ENCODE data around the gene SMIM38.

The SMIM38 gene

GRCh38 chr11:69186316-69187260 lies 30.9 kb downstream of the SMIM38 start:
- no peak for DNase-seq (ENCODE audit: low read depth)

DNA sequence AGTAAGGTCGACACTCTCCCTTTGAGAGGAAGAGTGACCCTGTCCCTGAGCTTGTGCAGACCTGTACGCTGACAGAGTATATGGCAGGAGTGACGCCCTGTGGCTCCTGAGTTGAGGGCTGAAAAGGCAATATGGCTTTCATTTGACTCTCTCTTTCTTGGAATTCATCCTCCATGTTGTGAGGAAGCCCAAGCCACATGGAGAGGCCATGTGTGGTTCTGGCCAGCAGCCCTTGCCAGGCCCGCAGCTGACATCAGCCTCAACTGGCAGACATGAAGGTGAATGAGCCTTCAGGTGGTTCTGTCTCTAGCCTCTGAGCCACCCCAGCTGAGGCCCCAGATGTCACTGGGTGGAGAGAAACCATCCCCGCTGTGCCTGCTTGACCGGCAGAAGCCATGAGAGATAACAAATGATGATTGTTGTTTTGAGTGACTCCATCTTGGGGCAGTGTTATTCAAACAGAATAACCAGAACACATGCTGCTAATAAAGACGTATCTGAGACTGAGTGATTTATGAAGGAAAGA lies 31.9 kb downstream of the SMIM38 start:
- DNase-seq (ENCODE audit: low read depth), result no peak

- DNase-seq (ENCODE audit: low read depth), result no peak
Measured at GRCh38 chr11:69189059-69189458, 33.3 kb downstream of the SMIM38 start.

- DNase-seq (ENCODE audit: low read depth), result no peak
Measured at GRCh38 chr11:69190796-69191536, 35.2 kb downstream of the SMIM38 start.

DNA sequence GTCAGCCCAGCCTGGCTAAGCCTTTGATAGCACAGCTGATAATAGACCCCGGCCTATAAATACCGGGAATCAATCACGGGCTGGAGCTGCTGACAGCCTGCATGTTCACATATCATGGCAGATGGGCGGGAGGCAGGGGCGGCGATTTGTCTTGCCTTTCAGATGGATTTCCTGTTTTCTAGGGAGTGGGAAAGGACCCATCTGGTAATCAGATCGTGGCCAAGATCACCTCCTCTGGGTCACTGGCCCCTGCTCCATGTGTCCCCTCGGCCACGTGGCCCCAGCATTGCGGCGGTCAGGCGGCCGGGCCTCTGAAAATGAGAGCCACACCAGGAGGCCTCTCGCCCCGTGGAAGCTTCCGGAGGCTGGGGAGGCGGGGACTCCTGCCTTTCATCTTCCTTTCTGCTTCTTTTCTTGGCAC lies 36.6 kb downstream of the SMIM38 start:
- DNase-seq (ENCODE audit: low read depth), result no peak

GRCh38 chr11:69193151-69193550 lies 37.4 kb downstream of the SMIM38 start:
- no peak for DNase-seq (ENCODE audit: low read depth)

GRCh38 chr11:69193629-69194028 lies 37.9 kb downstream of the SMIM38 start:
- DNase-seq (ENCODE audit: low read depth), result no peak

GRCh38 chr11:69194396-69194795 lies 38.7 kb downstream of the SMIM38 start:
- DNase-seq (ENCODE audit: low read depth), result no peak

DNA sequence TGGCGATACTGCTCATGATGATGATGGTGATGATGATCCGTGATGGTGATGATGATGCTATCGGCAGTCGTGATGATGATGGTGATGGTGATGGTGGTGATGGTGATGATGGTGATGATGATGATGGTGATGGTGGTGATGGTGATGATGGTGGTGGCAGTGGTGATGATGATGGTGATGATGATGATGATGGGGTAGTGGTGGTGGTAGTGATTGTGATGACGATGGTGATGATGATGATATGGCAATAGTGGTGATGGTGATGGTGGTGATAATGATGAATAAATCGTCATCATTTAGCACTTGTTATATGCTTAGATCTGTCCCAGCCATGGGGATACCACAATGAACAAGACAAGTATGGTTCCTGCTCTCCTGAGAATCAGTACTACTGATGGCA lies 39.2 kb downstream of the SMIM38 start:
- DNase-seq (ENCODE audit: low read depth), result no peak

DNA sequence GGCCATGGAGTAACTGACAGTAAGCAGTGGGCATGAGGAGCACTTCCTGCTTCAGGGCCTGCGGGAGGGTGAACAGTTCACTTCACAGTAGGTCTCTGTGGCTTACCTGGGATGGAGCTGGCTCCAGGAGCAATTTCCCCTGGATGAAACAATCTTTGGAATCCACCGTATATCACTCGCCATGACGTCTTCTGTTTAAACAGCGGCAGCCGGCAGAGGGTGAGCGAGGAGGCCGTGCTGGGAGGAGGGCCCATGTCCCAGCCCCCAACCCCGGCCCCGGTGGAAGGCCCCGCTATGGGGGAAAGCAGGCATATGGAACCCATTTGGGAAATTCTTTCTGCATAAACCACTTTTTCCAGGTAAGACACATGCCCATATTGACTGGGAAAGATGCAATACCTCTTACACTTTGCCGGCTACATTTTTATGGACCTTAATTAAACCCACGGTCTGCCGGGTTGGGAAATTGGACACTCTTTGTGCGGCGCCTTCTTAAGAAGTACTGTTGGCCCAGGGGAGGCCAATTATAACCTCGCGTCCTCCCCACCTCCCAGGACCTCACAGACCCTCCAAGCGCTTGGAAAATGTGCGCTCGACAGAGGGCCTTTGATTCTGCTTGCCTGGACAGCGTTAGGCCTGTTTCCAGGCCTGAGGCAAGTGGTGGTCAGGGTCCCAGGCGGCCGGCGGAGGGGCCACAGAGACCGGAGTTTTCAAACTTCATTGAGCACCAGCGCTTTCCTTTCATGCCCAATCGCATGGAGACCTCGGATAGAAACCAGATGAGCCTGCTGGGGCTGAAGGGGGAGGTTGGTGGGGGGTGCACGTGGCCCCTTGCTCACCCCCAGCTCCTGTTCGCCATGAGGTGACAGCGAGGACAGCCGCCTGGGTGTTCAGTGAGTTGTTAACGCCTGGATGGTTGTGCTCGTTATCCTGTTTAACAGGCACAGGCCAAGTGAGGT lies 40.4 kb downstream of the SMIM38 start:
- no peak for DNase-seq (ENCODE audit: low read depth)

DNA sequence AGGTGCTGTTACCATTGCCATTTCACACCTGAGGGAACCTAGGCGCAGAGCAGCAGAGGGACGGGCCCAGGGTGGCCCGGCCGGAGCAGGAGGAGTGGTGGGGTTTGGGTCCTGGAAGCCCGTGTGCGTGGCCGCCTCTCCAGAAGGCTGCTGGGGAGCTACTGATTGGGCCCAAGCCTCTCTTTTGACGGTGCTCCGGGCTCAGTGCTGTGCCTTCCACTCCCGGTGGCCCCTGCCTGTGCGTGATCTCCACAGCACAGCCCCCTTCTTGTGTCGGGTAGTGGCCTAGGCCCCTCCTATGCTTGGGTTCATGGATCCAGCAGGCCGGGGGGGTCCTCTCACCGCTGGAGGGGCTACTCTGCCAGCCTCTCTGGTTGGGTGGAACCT lies 41.0 kb downstream of the SMIM38 start:
- no peak for DNase-seq (ENCODE audit: low read depth)

- no peak for DNase-seq (ENCODE audit: low read depth)
Measured at GRCh38 chr11:69198891-69199582, 43.3 kb downstream of the SMIM38 start.

GRCh38 chr11:69199583-69200315 lies 44.0 kb downstream of the SMIM38 start:
- DNase-seq (ENCODE audit: low read depth), result no peak

GRCh38 chr11:69200331-69201065 lies 44.8 kb downstream of the SMIM38 start:
- no peak for DNase-seq (ENCODE audit: low read depth)

DNA sequence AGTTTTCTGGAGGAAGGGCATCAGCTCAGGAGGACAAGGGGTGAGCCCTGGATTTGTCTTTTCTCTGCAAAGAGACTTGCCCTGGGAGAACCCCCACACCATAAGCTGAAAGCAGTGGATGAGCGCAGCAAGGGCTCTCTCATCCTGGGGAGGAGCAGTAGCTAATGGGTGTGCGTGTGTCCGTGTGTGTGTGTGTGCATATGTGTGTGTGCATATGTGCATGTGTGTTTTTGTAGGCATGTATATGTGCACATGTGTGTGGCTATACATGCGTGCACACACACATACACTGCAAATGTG lies 45.3 kb downstream of the SMIM38 start:
- DNase-seq (ENCODE audit: low read depth), result no peak

DNA sequence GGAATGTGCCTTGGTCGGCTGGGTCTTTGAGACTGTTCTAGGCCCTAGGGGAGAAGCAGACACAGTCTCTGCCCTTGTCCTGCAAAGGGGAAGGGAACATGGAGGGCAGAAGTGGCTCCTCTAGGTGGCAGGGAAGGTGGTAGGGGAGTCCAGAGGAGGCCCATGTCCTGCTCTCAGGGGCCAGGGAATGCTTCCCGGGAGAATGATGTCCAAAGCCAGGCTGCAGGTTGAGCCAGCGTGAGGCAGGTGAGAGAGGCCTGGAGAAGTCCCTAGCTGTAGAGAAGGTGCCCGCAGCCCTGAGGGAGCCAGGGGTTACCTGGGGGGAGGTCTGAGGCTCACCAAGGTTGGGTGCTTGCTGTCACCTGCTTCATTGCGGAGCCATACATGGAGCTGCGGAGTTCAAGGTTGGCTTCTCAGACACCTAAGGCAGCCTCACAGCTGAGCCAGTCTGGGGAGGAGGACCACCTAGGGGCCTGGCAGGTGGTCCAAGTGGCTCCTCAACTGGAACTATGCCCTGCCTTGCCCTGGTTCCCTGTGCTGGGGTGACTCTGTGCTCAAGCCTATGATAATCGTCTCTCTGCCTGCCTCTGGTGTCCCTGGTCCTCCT lies 46.1 kb downstream of the SMIM38 start:
- no peak for DNase-seq (ENCODE audit: low read depth)

DNA sequence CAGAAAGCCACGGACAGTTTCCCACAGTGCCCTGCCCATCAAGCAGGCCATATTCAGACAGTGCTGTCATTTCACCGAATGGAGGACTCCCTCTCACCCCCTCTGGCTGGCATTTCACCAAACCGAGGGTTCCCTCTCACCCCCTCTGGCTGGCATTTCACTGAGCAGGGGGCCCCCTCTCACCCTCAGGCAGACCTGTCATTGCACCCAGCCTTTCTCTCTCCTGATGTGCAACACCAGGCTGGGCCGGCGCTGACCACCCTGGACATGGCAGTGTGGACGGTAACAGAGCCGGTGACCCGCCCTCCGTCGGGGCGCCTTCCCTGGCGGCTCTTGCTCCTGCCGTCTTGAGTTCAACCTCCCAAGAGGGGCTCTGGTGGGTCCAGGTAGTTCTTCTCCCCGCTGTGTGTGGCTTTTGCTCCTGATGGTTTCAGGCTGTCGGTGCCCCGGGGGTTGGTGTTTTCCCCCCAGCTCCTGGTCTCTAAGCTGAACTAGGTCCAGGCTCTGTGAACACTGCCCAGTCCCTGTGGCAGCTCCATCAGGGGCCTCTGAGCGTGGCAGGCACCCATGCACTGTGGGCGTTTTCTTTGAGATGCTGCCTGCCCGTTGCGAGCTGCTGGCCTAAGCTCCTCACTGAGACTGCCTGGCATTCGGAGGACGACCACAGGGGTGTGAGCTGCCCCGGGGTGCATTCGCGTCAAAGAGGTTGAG lies 46.9 kb downstream of the SMIM38 start:
- no peak for DNase-seq (ENCODE audit: low read depth)

- no peak for DNase-seq (ENCODE audit: low read depth)
Measured at GRCh38 chr11:69203381-69203780, 47.6 kb downstream of the SMIM38 start.

GRCh38 chr11:69203901-69204245 lies 48.1 kb downstream of the SMIM38 start:
- no peak for DNase-seq (ENCODE audit: low read depth)

All from iris pigment epithelial cell (primary cell).